Neutrophil (primary cell): ENCODE results near the gene PM20D2.

Experiments
- H3K27ac ChIP-seq: fragments of 200-600 bp; sonication (generic); 2 replicates; pipeline ENCODE4 v1.5.1; 2016; ENCODE audit warnings: mild to moderate bottlenecking, moderate library complexity
- H3K27me3 ChIP-seq: fragments of 200-600 bp; sonication (generic); 2 replicates; pipeline ENCODE4 v1.6.0; 2016; ENCODE audit warnings: mild to moderate bottlenecking
- H3K36me3 ChIP-seq: fragments of 200-600 bp; sonication (generic); 2 replicates; pipeline ENCODE4 v1.5.1; 2017
- H3K4me1 ChIP-seq, 2 experiments: fragments of 200-600 bp in 1 of 2; sonication (generic) in 1 of 2; 1 replicate in 1 of 2; 2 replicates in 1 of 2; pipeline versions ENCODE4 v1.5.1 to v1.6.1; 2013 to 2016; ENCODE audit warnings: low read depth in 1 of 2, low read length in 1 of 2, mild to moderate bottlenecking in 1 of 2, moderate library complexity in 1 of 2; ENCODE audit not compliant: control insufficient read depth in 1 of 2, insufficient read depth in 1 of 2
- H3K4me3 ChIP-seq, 2 experiments: fragments of 200-600 bp in 1 of 2; sonication (generic) in 1 of 2; 1 replicate in 1 of 2; 2 replicates in 1 of 2; pipeline ENCODE4 v1.5.1; 2013 to 2016; ENCODE audit warnings: low read depth in 1 of 2, low read length in 1 of 2, mild to moderate bottlenecking in 1 of 2, moderate library complexity in 1 of 2
- H3K9me3 ChIP-seq: fragments of 200-600 bp; sonication (generic); 2 replicates; pipeline ENCODE4 v1.5.1; 2016
- TF ChIP-seq, protein P1 (sequence below): fragments of 200-600 bp; sonication (generic); IDR thresholded peaks from 2 replicates; pipeline ENCODE4 v1.5.1; 2016; ENCODE audit warnings: antibody characterized with exemption

PM20D2 gene

DNA sequence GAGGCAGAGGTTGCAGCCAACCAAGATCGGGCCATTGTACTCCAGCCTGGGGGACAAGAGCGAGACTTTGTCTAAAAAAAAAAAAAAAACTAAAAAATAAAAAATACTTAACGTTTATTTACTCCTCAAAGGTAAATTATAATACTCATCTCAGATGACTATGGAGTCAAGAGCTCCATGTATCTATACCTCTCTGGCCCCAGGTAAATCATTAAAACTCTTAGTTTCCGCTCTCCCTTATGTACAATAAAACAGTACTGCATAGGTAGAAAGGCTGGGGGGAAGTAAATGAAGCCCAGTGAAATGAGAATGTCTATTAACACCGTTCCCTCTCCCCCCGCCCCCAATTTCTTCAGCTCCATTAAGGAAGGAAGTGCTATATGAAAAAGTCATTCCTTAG is 29.2 kb upstream of the PM20D2 start:
- Histone ChIP-seq H3K9me3 (no peaks in the 10 kb centered on the region), H3K36me3 (no peaks in the 10 kb centered on the region), H3K4me1 (peaks cover 7 to 10% of the 10 kb centered on the region in 2 experiments), H3K4me3 (peak overlapping the region; percentile 64 to 76), H3K27me3 (peaks cover 10% of the 10 kb centered on the region), H3K27ac (no peak overlapping the region)
- TF ChIP-seq, protein P1, sequence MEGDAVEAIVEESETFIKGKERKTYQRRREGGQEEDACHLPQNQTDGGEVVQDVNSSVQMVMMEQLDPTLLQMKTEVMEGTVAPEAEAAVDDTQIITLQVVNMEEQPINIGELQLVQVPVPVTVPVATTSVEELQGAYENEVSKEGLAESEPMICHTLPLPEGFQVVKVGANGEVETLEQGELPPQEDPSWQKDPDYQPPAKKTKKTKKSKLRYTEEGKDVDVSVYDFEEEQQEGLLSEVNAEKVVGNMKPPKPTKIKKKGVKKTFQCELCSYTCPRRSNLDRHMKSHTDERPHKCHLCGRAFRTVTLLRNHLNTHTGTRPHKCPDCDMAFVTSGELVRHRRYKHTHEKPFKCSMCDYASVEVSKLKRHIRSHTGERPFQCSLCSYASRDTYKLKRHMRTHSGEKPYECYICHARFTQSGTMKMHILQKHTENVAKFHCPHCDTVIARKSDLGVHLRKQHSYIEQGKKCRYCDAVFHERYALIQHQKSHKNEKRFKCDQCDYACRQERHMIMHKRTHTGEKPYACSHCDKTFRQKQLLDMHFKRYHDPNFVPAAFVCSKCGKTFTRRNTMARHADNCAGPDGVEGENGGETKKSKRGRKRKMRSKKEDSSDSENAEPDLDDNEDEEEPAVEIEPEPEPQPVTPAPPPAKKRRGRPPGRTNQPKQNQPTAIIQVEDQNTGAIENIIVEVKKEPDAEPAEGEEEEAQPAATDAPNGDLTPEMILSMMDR = no peak

DNA sequence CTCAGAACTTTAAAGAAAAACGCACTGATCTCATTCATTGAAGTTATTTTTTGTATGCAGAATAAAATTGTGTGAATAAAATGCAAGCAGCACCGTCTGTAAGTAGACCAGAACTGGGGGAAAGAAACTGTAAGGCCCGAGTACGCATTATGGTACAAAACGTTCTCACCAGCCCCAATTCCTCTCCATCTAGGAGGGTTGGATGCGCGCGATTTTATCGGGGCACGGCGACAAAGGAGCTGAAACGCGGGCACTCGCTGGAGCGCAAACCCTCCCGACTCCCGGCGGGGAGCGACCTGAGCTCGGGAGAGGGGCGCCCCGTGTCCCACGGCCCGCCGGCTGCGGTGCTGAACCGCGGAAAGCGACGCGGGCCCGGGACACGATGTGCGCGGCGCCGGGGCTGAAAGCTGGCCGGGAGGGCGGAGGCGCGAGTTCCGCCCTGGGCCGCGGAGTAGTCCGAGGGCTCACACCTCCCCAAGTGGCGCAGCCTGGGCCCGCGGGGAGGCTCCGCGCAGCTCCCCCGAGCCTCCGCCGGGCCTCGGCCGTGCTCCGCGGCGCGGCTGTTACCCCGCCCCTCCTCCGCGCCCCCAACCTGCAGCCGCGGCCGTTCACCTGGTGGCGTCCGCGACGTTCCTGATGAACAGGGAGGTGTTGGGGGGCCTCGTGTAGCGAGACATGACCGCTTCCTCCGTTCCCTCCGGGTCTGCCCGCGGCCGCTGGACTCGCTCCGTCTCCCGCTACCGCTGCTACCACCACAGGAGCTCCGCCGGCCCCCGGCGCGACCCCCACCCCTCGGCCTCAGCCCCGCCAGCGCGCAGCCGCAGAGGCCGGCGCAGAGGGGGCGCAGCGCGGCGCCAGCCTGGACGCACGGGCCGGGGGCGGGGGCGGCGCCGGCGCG is 28.4 kb upstream of the PM20D2 start, which contains the start of gene SRSF12:
Gene SRSF12, minus strand, starts transcription at position 861 of the 898 bp plus-strand sequence. Its CDS starts 184 bp downstream, at position 677.
- Histone ChIP-seq H3K36me3 (no peaks in the 10 kb centered on the region), H3K27ac (peak within 1 kb of the TSS; percentile 43), H3K9me3 (no peaks in the 10 kb centered on the region), H3K4me1 (peaks cover 7 to 10% of the 10 kb centered on the region in 2 experiments), H3K27me3 (peaks cover 10% of the 10 kb centered on the region), H3K4me3 (peak within 1 kb of the TSS; percentile 64 to 76)
- TF ChIP-seq, protein P1 = peak; percentile 47

DNA sequence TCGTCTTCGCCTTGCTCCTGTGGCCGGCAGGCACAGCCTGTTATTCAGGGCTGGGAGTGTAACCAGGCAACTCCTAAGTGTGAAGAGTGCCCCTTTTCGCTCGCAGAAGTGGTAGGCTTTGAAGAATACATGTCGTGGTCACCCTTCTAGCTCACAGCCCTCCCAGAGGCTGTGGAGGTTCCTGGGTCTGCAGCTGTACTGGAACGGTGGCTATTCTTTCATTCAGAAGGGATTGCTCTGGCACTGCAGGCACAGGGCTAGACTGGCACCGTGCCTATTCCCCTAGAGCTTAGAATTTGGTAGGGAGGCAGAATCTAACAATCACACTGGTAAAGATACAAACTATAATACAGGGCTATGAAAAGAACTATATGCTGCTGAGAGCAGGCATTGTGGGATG is 26.9 kb upstream of the PM20D2 start:
- H3K9me3 ChIP-seq = no peaks in the 10 kb centered on the region
- H3K27ac ChIP-seq = no peak overlapping the region
- no peaks in the 10 kb centered on the region for H3K36me3 ChIP-seq
- TF ChIP-seq, protein P1 = no peak
- peaks cover 7 to 10% of the 10 kb centered on the region in 2 experiments for H3K4me1 ChIP-seq
- H3K27me3 ChIP-seq = peaks cover 10% of the 10 kb centered on the region
- H3K4me3 ChIP-seq = no peak overlapping the region

DNA sequence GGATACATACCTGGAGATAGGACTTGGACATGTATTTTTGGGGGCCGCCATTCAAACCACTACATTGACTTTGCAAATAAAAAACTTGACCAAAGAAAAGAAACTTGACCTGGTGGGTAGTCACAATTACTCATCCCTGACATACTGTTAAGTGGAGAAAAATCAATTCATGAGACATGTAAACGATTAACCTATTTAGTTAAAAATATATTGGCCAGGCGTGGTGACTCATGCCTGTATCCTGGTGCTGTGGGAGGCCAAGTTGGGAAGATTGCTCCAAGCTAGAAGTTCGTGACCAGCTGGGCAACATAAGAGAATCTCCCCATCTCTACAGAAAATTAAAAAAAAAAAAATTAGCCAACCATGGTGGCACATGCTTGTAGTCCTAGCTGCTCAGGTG is 25.5 kb upstream of the PM20D2 start:
- peaks cover 10% of the 10 kb centered on the region for H3K27me3 ChIP-seq
- peaks cover 7 to 10% of the 10 kb centered on the region in 2 experiments for H3K4me1 ChIP-seq
- H3K36me3 ChIP-seq = no peaks in the 10 kb centered on the region
- TF ChIP-seq, protein P1 = no peak
- H3K4me3 ChIP-seq = no peak overlapping the region
- no peaks in the 10 kb centered on the region for H3K9me3 ChIP-seq
- H3K27ac ChIP-seq = no peak overlapping the region

DNA sequence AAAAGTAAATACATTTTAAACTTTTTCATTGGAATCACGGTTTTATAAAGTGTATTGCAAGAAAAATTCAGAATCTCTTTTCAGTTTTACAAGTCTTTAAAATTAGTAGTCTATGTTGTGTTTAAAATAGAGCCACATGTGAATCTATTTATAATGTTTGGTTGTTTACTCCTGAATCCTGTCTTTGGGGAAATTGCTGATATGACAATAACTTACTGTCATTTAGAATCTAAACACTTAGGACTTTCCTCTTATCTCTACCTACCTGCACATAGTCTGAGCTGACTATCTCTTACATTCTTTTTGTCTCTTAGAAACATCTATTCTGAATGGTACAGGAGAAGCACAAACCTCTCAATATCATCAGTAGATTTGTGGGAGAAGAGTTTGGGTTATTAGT is 23.9 kb upstream of the PM20D2 start:
- H3K4me1 ChIP-seq = peaks cover 4 to 8% of the 10 kb centered on the region in 2 experiments
- peaks cover 10% of the 10 kb centered on the region for H3K27me3 ChIP-seq
- no peaks in the 10 kb centered on the region for H3K36me3 ChIP-seq
- H3K4me3 ChIP-seq = no peak overlapping the region
- H3K9me3 ChIP-seq = no peaks in the 10 kb centered on the region
- H3K27ac ChIP-seq = no peak overlapping the region
- TF ChIP-seq, protein P1 = no peak
